Measurements from ENCODE around the gene PLXNA2. TPM values are rescaled to one million over a fixed set of nuclear protein-coding genes. Genes with fewer than 3 reads are reported as not detected.

Gene PLXNA2
- total and polyA plus RNA-seq, 2 of the 4 experiments (the other 2 are of a cell fraction), result 0.72 to 1.1 TPM

- H4K8ac ChIP-seq (ENCODE audit: low read depth in 2 of 2, low read length in 2 of 2), result no peak overlapping the region
- no peaks in the 10 kb centered on the region for H3K9me1 ChIP-seq (ENCODE audit: insufficient read depth, low read length)
- no peak overlapping the region for H4K91ac ChIP-seq (ENCODE audit: insufficient read depth, low read depth, low read length)
- H2BK20ac ChIP-seq (ENCODE audit: low read depth, low read length), result no peak overlapping the region
- H3K9me3 ChIP-seq (ENCODE audit: control insufficient read depth, insufficient read depth, low read length), result no peaks in the 10 kb centered on the region
- H3K4me1 ChIP-seq (ENCODE audit: control insufficient read depth, insufficient read depth, low read length), result no peaks in the 10 kb centered on the region
- no peak overlapping the region for H2BK15ac ChIP-seq (ENCODE audit: low read depth, low read length)
- ChIA-PET POLR2A (ENCODE audit: unreplicated experiment) (no interaction called here), CTCF (no interaction called here)
- TF ChIP-seq CHD1 (IDR thresholded peaks at IDR 0.05; ENCODE audit: low read depth, low read length) (no peak), MAFK (IDR thresholded peaks at IDR 0.05; ENCODE audit: low read depth, low read length) (no peak), ELK1 (IDR thresholded peaks at IDR 0.05; ENCODE audit: borderline replicate concordance, low read depth, low read length) (no peak), CEBPB (IDR thresholded peaks at IDR 0.05; ENCODE audit: low read depth, low read length) (no peak), BHLHE40 (IDR thresholded peaks at IDR 0.05; ENCODE audit: low read depth, low read length) (no peak), MAZ (IDR thresholded peaks at IDR 0.05; ENCODE audit: borderline replicate concordance, low read depth, low read length) (no peak), MXI1 (IDR thresholded peaks at IDR 0.05; ENCODE audit: borderline replicate concordance, low read depth, low read length) (no peak)
- TF ChIP-seq, protein P1, sequence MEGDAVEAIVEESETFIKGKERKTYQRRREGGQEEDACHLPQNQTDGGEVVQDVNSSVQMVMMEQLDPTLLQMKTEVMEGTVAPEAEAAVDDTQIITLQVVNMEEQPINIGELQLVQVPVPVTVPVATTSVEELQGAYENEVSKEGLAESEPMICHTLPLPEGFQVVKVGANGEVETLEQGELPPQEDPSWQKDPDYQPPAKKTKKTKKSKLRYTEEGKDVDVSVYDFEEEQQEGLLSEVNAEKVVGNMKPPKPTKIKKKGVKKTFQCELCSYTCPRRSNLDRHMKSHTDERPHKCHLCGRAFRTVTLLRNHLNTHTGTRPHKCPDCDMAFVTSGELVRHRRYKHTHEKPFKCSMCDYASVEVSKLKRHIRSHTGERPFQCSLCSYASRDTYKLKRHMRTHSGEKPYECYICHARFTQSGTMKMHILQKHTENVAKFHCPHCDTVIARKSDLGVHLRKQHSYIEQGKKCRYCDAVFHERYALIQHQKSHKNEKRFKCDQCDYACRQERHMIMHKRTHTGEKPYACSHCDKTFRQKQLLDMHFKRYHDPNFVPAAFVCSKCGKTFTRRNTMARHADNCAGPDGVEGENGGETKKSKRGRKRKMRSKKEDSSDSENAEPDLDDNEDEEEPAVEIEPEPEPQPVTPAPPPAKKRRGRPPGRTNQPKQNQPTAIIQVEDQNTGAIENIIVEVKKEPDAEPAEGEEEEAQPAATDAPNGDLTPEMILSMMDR (conservative IDR thresholded peaks at IDR 0.05; ENCODE audit: low read depth, low read length), result no peak
- H3K27me3 ChIP-seq (ENCODE audit: control insufficient read depth, insufficient read depth, low read length), result peaks cover 16% of the 10 kb centered on the region
- no peak overlapping the region for H3K27ac ChIP-seq (ENCODE audit: insufficient read depth, low read length)
- no peaks in the 10 kb centered on the region for H3K79me1 ChIP-seq (ENCODE audit: low read depth in 1 of 2, low read length in 2 of 2)
- no peak overlapping the region for H2BK5ac ChIP-seq (ENCODE audit: low read depth, low read length, poor library complexity, severe bottlenecking)
- H2AK9ac ChIP-seq (replicated peaks; ENCODE audit: low read depth, low read length, poor library complexity), result no peak overlapping the region
- no peak overlapping the region for H3K56ac ChIP-seq (ENCODE audit: extremely low read depth, insufficient read depth, low read length)
- no peak overlapping the region for H3K9ac ChIP-seq (ENCODE audit: low read depth, low read length)
- dilution Hi-C loops (cut with HindIII; ENCODE audit: low sequenced_read_pairs, unreplicated experiment), result no loop called here
- no peak overlapping the region for H3K14ac ChIP-seq (replicated peaks; ENCODE audit: low read depth, low read length)
- H3K36me3 ChIP-seq (ENCODE audit: control insufficient read depth, insufficient read depth, low read length), result no peaks in the 10 kb centered on the region
- no peak overlapping the region for H2AFZ ChIP-seq (replicated peaks; ENCODE audit: low read length, poor library complexity)
- no peak overlapping the region for H3K4ac ChIP-seq (ENCODE audit: low read depth, low read length)
- BruUV-seq (replicated peaks), result no TSS peak
- H2BK120ac ChIP-seq (ENCODE audit: low read depth, low read length), result no peak overlapping the region
- H3K23ac ChIP-seq (ENCODE audit: low read depth, low read length), result no peak overlapping the region
- no peaks in the 10 kb centered on the region for H4K20me1 ChIP-seq (ENCODE audit: insufficient read depth, low read length)
- H3K4me3 ChIP-seq (ENCODE audit: insufficient read depth, low read depth, low read length), result no peak overlapping the region
- no peak overlapping the region for H3K18ac ChIP-seq (ENCODE audit: low read depth, low read length)
- no peak overlapping the region for H2AK5ac ChIP-seq (ENCODE audit: low read depth, low read length)
- no peak overlapping the region for H4K5ac ChIP-seq (ENCODE audit: low read depth, low read length)
- DNase-seq (no peak), ATAC-seq (ENCODE audit: low read depth) (no peak)
- no CpG with 5 or more reads among the region's 4 CpGs for WGBS, 2 experiments (ENCODE audit: extremely low coverage in 2 of 2, insufficient read length in 1 of 2)
- in situ Hi-C loops (cut with MboI; ENCODE audit: low sequenced_read_pairs), result no loop called here
- no peak overlapping the region for H3K4me2 ChIP-seq (ENCODE audit: low read depth, low read length)
- intact Hi-C loops (cut with micrococcal nuclease), result no loop called here
These were observed 265.7 kb downstream of the PLXNA2 start for GRCh38 chr1:207978441-207978840.
